GM23248 (cell line): ENCODE measurements around the gene NUCB1.
"Not testable (repeated sequence)": the region's sequence is repeated elsewhere in the genome, so short reads cannot be mapped to it uniquely, and the experiment has no call there.

ENCODE experiments used
- EZH2 ChIP-seq: fragments of 200-600 bp; sonication (generic); IDR thresholded peaks from 2 replicates; pipeline ENCODE4 v1.6.1; 2018; ENCODE audit warnings: antibody characterized with exemption, mild to moderate bottlenecking; ENCODE audit not compliant: insufficient read depth, poor library complexity, severe bottlenecking
- EZH2phosphoT487 ChIP-seq: fragments of 200-600 bp; sonication (generic); IDR thresholded peaks from 2 replicates; pipeline ENCODE4 v1.6.1; 2018; ENCODE audit warnings: antibody characterized with exemption, moderate library complexity, mild to moderate bottlenecking, low read depth; ENCODE audit not compliant: insufficient read depth

- TF ChIP-seq EZH2, EZH2phosphoT487: not testable (repeated sequence)
Measured at GRCh38 chr19:48902291-48902690, 2.2 kb downstream of the NUCB1 start.
